B cell (primary cell): ENCODE results near the gene ITPR1. TPM values are rescaled to one million over a fixed set of nuclear protein-coding genes. Genes with fewer than 3 reads are reported as not detected.
A peak's percentile ranks its signal among the peaks of the same experiment; 100 is the strongest.

ENCODE experiments used
- ATAC-seq: fragments of 200-7000 bp; cut with Tn5 transposase; one replicate; pipeline ENCODE4 v1.10.0; 2021; ENCODE audit warnings: low read depth, mild to moderate bottlenecking, moderate number of reproducible peaks, moderate library complexity
- CTCF ChIA-PET: fragments of 350-600 bp; sonication (Branson Sonifier 250); formaldehyde crosslinking; loops from one replicate; lab custom pipeline; 2021; ENCODE audit warnings: antibody characterized with exemption, inconsistent platforms; lab: Charles Lee
- POLR2A ChIA-PET: fragments of 350-600 bp; sonication (Branson Sonifier 250); formaldehyde crosslinking; loops from one replicate; lab custom pipeline; 2021; ENCODE audit warnings: antibody characterized with exemption; lab: Charles Lee
- DNase-seq: peaks from one replicate; pipeline ENCODE4 v3.0.0; 2013
- H2AFZ ChIP-seq: 2 replicates; pipeline ENCODE4 v1.6.1; 2012; ENCODE audit warnings: mild to moderate bottlenecking, low read depth, low read length; ENCODE audit not compliant: insufficient read depth, poor library complexity, severe bottlenecking
- H3K27ac ChIP-seq, 2 donors: 1 replicate in 1 of 2; 2 replicates in 1 of 2; pipeline ENCODE4 v1.5.1; 2012 to 2013; ENCODE audit warnings: low read length in 2 of 2, mild to moderate bottlenecking in 2 of 2, moderate library complexity in 1 of 2
- H3K27me3 ChIP-seq, 4 experiments: fragments of 200-600 bp in 1 of 4; sonication (generic) in 1 of 4; replicated peaks in 1 of 4; 1 replicate in 2 of 4; 2 replicates in 2 of 4; pipeline versions ENCODE4 v1.6.1 to v1.7.0; 2013 to 2016; ENCODE audit warnings: low read length in 3 of 4, mild to moderate bottlenecking in 2 of 4, mixed read lengths in 1 of 4, moderate library complexity in 1 of 4; ENCODE audit not compliant: insufficient read depth in 4 of 4, control insufficient read depth in 3 of 4; ENCODE audit errors: control extremely low read depth in 1 of 4
- H3K36me3 ChIP-seq, 2 experiments: replicated peaks in 1 of 2; 1 replicate in 1 of 2; 2 replicates in 1 of 2; pipeline versions ENCODE4 v1.6.1 to v1.7.1; 2013; ENCODE audit warnings: low read length in 1 of 2; ENCODE audit not compliant: insufficient read depth in 2 of 2, control insufficient read depth in 1 of 2; ENCODE audit errors: control extremely low read depth in 1 of 2, extremely low read depth in 1 of 2
- H3K4me1 ChIP-seq, 2 donors: fragments of 200-600 bp in 1 of 2; sonication (generic) in 1 of 2; 1 replicate in 1 of 2; 2 replicates in 1 of 2; pipeline versions ENCODE4 v1.5.1 to v1.6.1; 2013 to 2017; ENCODE audit warnings: low read length in 2 of 2; ENCODE audit not compliant: control insufficient read depth in 2 of 2, insufficient read depth in 2 of 2
- H3K4me2 ChIP-seq: replicated peaks from 2 replicates; pipeline ENCODE3; 2012; ENCODE audit warnings: mild to moderate bottlenecking, low read depth, low read length; ENCODE audit not compliant: poor library complexity, severe bottlenecking
- H3K4me3 ChIP-seq, 5 experiments: fragments of 200-600 bp in 1 of 5; sonication (generic) in 1 of 5; 1 replicate in 3 of 5; 2 replicates in 2 of 5; pipeline versions ENCODE4 v1.5.1 to v1.7.0; 2011 to 2016; ENCODE audit warnings: low read length in 4 of 5, mild to moderate bottlenecking in 4 of 5, low read depth in 2 of 5, control low read depth in 1 of 5, moderate library complexity in 1 of 5; ENCODE audit not compliant: insufficient read depth in 1 of 5; ENCODE audit errors: control extremely low read depth in 1 of 5, extremely low read depth in 1 of 5
- H3K79me2 ChIP-seq: fragments of 200-600 bp; sonication (generic); one replicate; pipeline ENCODE4 v1.6.0; 2016; ENCODE audit warnings: low read length; ENCODE audit not compliant: control insufficient read depth, insufficient read depth
- H3K9ac ChIP-seq: fragments of 200-600 bp; sonication (generic); 2 replicates; pipeline ENCODE4 v1.6.1; 2017; ENCODE audit warnings: mild to moderate bottlenecking, low read length, moderate library complexity
- H3K9me3 ChIP-seq, 3 donors: one replicate each; pipeline versions ENCODE4 v1.6.1 to v1.7.1; 2013; ENCODE audit warnings: low read length in 2 of 3; ENCODE audit not compliant: control insufficient read depth in 2 of 3, insufficient read depth in 1 of 3; ENCODE audit errors: control extremely low read depth in 1 of 3
- H4K20me1 ChIP-seq: 2 replicates; pipeline ENCODE4 v1.6.0; 2012; ENCODE audit warnings: mild to moderate bottlenecking, low read length; ENCODE audit not compliant: insufficient read depth, control insufficient read depth, poor library complexity, severe bottlenecking
- H3K27ac Mint-ChIP-seq: one replicate; pipeline ENCODE4 v1.8.0; 2021; ENCODE audit warnings: mixed read lengths
- H3K27me3 Mint-ChIP-seq: one replicate; pipeline ENCODE4 v1.8.0; 2021; ENCODE audit warnings: mixed read lengths
- H3K4me1 Mint-ChIP-seq: one replicate; pipeline ENCODE4 v1.8.0; 2021; ENCODE audit warnings: mixed read lengths
- H3K4me3 Mint-ChIP-seq: one replicate; pipeline ENCODE4 v1.8.0; 2021; ENCODE audit warnings: mixed read lengths
- H3K9me3 Mint-ChIP-seq: one replicate; pipeline ENCODE4 v1.8.0; 2022; ENCODE audit warnings: mixed read lengths; ENCODE audit not compliant: insufficient read depth
- EZH2 ChIP-seq: IDR thresholded peaks from 2 replicates; pipeline ENCODE4 v1.6.1; 2012; ENCODE audit warnings: borderline replicate concordance, low read depth, mild to moderate bottlenecking, moderate library complexity, low read length; ENCODE audit not compliant: insufficient read depth, poor library complexity, severe bottlenecking
- WGBS: methylation state at CpG from one replicate; pipeline ENCODE4 v1.1.5; 2013; ENCODE audit warnings: missing lambda C conversion rate; ENCODE audit not compliant: insufficient coverage; 5-methylcytosine and 5-hydroxymethylcytosine counted together
- intact Hi-C: fragments of 100-400 bp; cut with micrococcal nuclease; formaldehyde crosslinking; loops from one replicate; pipeline ENCODE4 v1.10.0; 2022
- polyA plus RNA-seq: library from polyadenylated mRNA; depleted of rRNA; stranded (reverse); fragments of >200 nt; gene quantifications from 2 replicates; pipeline ENCODE4 v1.2.3, GENCODE V29; 2012
- total RNA-seq, 2 donors: library from RNA; stranded (reverse); fragments of 120-200 nt in 1 of 2; gene quantifications; 1 replicate in 1 of 2; 2 replicates in 1 of 2; pipeline versions ENCODE4 v1.2.3 to v1.2.4, GENCODE V29; 2013 to 2022
- TF ChIP-seq, protein P1 (sequence below): fragments of 200-600 bp; IDR thresholded peaks from one replicate; pipeline ENCODE4 v1.8.0; 2022; ENCODE audit warnings: antibody characterized with exemption, mild to moderate bottlenecking

ITPR1 gene
- total and polyA plus RNA-seq, 2 donors (not counting 1 experiment from before 2014, with no cell fraction given): 64.0 to 332 TPM

DNA sequence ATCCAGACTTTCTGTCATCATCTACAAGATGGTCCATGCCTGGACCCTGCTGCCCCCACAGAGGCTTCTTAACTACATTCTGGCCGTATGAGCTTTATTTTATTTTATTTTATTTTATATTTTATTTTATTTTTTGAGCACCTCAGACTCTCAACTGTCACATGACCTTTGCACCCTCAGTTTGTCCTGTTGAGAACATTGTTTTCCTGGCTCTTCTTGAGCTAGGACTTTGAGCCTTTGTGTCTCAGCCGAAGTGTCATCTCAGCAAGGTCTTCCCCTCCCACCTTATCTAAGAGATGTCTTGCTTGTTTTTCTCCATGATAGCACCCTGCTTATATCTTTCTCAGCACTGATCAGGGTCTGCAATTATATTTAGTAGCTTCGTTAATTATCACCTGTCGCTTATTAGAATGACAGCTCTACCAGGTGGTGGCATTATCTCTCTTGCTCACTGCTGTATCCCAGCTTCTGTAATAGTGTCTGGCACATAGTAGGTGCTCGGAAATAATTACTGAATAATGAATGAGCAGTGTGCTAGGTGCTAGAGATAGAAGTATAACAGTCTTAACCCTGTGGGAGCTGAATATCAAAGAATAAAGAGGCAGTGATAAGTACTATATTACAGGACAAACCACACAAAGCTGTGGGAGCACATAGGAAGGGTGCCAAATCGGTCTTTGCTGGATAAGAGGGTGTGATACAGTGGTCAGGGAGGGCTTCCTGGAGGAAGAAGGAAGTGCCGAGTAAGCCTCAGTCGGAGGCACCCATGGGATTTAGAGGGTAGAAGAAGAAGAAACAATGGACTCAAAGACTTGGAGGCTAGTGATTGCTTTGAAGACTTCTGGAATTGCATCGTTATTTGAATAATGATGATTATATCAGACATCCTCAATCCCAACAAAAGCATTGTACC lies 136.2 kb downstream of the ITPR1 start:
- CTCF ChIA-PET: interaction anchor here (0.8 to 11.1 kb wide), 3 partner anchors 16 to 277 kb away, joined by 3 to 279 read pairs (median 3); no protein-coding TSS in a partner anchor

More for the DNA sequence above, 136.2 kb downstream of the ITPR1 start:
- peaks cover 10% of the 10 kb centered on the region for H3K4me1 Mint-ChIP-seq
- H3K9me3 ChIP-seq: no peaks in the 10 kb centered on the region
- no peak overlapping the region for H3K9ac ChIP-seq
- H3K9me3 Mint-ChIP-seq: no peaks in the 10 kb centered on the region
- no peak overlapping the region for H3K4me3 ChIP-seq
- H3K4me1 ChIP-seq: no peaks in the 10 kb centered on the region
- POLR2A ChIA-PET: no interaction called here
- no peaks in the 10 kb centered on the region for H3K27me3 Mint-ChIP-seq
- H3K27ac ChIP-seq: peak overlapping the region in 1 of 2 donors; percentile 9
- H3K27ac Mint-ChIP-seq: no peak overlapping the region
- H3K27me3 ChIP-seq: no peaks in the 10 kb centered on the region
- no peak overlapping the region for H2AFZ ChIP-seq
- H3K79me2 ChIP-seq: peaks cover 39% of the 10 kb centered on the region
- WGBS: 92% methylated on average over 3 of the region's 9 CpGs
- peaks cover 8 to 40% of the 10 kb centered on the region in 2 experiments for H3K36me3 ChIP-seq
- intact Hi-C loops: no loop called here
- no peak overlapping the region for H3K4me3 Mint-ChIP-seq
- ATAC-seq (no peak), DNase-seq (no peak)
- peaks cover 78% of the 10 kb centered on the region for H4K20me1 ChIP-seq
- no peak for TF ChIP-seq EZH2
- TF ChIP-seq, protein P1, sequence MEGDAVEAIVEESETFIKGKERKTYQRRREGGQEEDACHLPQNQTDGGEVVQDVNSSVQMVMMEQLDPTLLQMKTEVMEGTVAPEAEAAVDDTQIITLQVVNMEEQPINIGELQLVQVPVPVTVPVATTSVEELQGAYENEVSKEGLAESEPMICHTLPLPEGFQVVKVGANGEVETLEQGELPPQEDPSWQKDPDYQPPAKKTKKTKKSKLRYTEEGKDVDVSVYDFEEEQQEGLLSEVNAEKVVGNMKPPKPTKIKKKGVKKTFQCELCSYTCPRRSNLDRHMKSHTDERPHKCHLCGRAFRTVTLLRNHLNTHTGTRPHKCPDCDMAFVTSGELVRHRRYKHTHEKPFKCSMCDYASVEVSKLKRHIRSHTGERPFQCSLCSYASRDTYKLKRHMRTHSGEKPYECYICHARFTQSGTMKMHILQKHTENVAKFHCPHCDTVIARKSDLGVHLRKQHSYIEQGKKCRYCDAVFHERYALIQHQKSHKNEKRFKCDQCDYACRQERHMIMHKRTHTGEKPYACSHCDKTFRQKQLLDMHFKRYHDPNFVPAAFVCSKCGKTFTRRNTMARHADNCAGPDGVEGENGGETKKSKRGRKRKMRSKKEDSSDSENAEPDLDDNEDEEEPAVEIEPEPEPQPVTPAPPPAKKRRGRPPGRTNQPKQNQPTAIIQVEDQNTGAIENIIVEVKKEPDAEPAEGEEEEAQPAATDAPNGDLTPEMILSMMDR: no peak
- H3K4me2 ChIP-seq: no peak overlapping the region
